Measurements from ENCODE around the gene WBP2NL.

The WBP2NL gene

DNA sequence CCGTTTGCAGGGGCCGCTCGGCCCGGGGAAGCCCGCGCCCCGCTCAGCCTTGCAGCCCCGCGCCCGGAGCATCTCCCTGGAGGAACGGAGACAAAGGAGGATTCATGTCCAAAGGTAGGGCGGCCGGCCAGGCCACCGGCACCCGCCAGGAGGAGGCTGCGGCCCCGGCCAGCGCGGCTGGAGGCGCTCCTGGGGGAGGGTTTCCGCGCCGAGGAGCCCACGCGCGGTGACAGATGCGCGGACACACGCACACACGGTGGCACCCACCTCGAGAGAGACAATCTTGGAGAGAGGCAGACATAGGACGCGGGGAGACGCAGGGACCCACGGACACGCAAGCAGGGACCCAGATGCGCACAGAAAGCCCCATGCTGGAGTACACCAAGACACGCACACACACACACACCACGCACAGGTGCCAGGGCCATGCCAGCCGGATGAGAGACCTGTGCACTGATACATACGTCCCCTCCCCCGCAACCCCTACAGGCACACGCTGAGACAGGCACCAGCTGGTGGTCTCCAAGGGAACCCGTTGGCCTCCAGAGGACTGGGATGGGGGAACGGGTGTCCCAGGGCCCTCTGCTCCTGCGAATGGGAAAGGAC lies 21.5 kb upstream of the WBP2NL start:
- no peak for DNase-seq (ENCODE audit: extremely low read depth in 1 of 2, low read depth in 1 of 2)

DNA sequence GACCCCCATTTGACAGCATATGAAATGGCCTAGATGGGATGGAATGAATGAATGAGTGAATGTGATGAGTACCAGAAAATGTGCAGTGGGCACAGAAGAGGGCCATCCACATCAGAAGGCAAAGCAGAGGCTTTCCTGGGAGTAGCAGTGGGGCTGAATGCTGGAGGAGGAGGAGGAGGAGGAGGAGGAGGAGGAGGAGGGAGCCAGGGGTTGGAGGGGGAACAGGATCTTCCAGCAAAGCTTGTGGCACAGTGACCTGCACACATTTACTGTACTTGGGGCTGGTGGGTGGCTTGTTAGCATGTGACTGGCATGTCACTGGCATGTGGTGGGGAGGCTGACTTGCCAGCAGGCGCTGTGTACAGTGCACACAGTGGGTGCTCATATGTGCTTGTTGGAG lies 19.9 kb upstream of the WBP2NL start:
- DNase-seq (ENCODE audit: extremely low read depth in 1 of 2, low read depth in 1 of 2), result no peak

DNA sequence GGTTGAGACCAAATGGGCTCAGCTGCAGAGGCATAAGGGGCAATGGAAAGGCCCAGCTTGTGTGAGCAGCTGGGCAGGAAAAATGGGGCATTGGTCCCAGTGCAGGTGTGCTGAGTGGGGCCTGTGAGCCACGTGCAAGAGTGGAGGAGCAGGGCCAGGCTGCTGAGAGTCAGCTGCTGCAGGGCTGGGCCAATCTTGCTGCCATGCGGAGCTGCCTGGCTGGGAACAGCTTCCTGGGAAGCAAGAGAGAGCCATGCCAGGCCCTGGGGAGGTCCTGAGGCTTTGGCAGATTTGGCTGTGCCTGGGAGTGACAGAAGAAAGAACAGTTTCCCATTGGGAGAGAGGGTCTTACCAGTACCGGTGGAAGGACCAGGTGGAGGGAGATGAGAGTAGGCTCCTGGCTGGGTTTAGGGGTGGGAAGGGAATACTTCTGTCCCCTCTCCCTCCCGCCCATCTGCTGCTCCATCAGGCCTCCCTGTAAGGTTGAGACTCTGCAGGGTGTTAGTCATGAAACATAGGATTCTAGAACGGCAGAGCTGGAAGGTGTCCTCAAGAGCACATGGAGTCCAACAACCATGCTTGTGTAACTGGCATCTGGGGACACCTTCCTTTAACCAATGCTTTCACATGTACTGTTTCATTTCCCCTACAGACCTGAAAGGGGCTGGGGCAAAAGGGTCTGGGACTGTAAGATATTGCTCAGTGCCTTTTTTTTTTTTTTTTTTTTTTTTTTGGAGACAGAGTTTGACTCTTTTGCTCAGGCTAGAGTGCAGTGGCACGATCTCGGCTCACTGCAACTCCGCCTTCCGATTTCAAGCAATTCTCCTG lies 19.0 kb upstream of the WBP2NL start:
- DNase-seq (ENCODE audit: extremely low read depth in 1 of 2, low read depth in 1 of 2), result no peak

DNA sequence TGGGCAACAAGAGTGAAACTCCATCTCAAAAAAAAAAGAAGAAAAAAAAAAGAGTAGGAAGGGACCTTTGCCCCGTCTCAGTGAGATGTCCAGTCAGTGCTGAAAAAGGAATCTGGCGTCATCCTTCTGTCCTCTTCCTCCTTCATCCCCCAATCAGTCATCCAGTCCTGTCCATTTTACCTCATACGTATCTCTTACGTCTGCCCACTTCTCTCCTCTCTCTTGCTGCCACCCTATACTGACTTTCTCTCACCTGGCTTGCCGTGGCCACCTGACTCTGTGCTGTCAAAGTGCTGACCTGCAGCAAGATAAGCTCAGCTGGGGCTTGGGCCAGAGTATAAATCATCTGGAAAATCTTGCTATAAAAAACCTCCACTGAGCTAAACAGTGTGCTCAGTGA lies 15.7 kb upstream of the WBP2NL start:
- DNase-seq (ENCODE audit: extremely low read depth in 1 of 2, low read depth in 1 of 2), result no peak

DNA sequence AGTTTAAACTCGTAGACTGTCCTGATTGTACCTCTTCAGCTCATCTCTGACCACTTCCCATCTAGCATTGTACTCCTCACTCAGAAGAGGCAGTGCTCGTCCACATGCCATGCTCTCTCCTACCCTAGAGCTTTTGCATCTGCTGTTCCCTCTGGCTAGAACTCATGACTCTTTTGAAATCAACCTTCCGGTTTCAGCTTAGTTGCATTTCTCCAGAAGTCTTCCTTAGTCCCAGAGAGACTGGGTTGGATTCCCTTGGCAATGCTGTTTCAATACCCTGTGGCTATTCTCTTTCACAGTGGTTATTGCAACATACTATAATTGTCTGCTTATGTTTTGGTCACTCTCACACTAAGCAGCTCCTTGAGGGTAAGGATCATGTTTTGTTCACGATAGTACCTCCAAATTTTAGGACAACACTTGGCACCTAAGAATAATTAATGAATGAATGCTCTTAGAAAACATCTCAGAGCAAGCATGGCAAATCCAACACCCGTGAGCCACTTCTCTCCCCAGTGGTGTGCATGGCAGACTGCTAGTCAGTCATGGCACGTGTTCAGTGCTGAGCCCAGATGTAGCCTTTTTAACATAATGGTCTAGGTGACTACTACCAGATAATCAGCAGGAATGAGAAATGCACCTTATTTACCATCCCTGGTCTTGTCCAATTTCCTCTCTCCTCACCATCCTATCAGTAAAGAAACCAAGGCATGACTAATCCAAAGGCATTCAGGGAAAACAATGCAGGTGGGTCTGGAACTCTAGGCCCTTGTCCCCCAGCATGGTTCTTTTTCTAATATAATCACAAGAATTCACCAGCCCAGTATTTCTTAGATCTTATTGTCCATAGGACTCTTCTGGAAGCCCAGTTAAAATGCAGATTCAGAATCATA lies 14.8 kb upstream of the WBP2NL start:
- no peak for DNase-seq (ENCODE audit: extremely low read depth in 1 of 2, low read depth in 1 of 2)

DNA sequence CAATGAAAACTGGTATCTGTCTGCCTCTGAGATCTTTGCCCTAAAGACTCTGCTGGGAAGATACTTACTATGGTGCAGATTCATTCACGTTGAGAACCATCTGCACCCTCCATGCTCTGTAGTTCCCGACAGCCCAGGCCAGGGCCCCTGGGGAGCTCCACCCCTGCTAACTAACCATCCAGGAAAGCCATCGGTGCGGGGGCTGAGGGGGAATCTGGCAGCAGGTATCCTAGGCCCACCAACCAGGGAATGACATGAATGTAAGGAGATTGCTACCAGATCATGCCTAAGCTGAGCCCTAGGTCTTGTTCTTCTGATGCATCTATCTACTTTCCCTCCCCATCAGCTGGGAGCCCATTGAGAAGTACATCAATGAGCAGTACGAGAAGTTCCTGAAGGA lies 11.3 kb upstream of the WBP2NL start:
- no peak for DNase-seq (ENCODE audit: extremely low read depth in 1 of 2, low read depth in 1 of 2)

DNA sequence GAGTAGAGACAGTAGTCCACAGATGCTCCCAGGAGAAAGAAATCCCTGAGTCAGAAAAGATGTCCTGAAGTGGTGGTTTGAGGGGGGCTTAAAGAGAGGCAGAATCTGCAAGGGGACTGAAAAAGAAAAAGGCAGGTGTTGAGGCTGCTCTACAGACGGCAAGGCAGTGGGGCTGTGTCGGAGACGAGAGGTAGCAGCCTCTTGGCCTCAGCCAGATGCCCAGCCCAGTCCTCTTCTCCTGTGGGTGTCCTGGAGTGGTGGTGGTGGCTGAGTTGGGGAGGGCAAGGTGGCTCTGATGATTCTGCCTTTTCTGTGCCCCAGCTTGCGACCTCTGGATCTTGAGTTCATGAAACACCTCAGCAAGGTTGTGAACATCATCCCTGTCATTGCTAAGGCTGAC lies 9.3 kb upstream of the WBP2NL start:
- DNase-seq (ENCODE audit: extremely low read depth in 1 of 2, low read depth in 1 of 2), result no peak

DNA sequence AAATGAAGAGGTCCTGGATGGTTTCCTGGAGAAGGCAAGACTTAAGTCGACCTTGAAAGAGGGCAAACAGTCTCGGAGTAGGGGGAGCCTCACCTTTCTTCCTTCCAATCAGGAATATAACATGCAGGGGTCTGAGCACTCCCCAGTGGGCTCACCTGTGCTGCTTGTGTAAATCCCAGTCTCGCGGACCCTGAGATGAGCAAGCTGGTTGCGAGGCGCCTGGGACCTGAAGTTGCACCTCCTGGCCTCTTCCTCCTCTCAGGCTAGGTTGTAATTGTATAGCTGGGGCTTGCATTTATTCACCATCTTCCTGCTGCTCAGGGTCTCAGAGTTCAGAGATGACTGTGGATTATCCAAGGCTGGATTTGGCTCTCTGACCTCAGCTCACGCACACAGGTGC lies 7.5 kb upstream of the WBP2NL start:
- DNase-seq (ENCODE audit: extremely low read depth in 1 of 2, low read depth in 1 of 2), result no peak

DNA sequence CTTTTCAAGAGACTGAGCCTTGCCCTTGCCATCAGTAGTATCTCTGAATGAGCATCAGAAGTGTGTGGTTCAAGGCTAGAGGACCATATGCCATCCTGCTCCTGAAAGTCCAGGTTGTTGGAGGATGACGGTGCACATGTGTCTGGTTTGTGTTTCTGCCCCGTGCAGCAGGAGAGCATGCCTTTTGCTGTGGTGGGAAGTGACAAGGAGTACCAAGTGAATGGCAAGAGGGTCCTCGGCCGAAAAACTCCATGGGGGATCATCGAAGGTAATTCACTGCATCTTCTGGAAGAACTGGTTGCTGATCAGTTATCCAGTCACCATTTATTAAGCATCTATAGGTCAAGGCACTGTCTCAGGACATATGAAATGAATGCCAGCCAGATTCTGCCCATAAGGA lies 6.1 kb upstream of the WBP2NL start:
- no peak for DNase-seq (ENCODE audit: extremely low read depth in 1 of 2, low read depth in 1 of 2)

DNA sequence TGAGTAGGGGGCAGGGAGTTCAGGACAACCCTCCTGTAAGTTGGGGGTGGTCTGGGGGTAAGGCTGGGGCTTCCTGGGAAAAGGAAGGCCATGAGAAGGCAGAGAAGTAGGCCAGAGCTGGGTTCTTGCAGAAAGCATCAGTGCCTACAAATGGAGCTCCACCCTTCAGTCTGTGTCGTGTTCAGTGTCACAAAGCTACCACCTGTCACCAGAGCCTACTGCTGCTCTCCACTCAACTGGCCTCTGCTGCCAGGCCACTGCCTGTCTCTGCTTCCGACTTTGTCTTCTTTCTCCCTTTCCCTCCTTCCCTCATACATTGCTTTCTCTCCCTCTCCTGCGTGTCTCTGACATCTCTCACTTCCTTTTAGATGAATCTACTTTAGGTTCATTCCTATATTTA lies 3.4 kb upstream of the WBP2NL start:
- no peak for DNase-seq (ENCODE audit: extremely low read depth in 1 of 2, low read depth in 1 of 2)

DNA sequence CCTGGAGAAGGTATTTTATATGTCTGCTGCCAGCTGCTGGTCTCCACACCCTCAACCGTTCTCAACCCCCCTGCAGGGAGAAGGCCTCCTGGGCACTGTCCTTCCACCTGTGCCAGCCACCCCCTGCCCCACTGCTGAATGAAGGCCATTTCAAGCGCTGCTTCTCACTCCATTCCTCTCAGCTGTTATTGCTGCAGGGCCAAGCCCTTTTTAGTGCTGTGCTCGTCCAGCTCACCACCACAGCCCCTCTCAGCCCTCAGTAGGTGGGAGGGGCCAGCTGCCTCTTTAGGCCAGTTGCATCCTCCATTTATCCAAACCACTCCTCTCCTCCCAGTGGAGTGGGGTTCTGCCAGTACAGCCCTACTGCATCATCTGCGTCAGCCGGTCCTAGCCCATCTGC lies 1.8 kb upstream of the WBP2NL start:
- DNase-seq (ENCODE audit: extremely low read depth in 1 of 2, low read depth in 1 of 2), result no peak

DNA sequence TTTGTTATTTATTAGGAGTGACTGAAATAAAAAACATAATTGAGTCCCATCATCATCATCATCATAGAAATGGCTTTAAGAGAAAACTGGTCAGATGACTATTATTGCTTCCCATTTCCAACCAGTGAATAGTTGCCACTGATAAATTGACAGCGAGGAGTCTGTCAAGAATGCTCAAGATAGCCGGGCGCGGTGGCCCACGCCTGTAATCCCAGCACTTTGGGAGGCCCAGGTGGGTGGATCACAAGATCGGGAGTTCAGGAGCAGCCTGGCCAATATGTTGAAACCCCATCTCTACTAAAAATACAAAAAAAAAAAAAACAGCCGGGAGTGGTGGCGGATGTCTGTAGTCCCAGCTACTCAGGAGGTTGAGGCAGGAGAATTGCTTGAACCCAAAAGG lies 1.9 kb downstream of the WBP2NL start:
- DNase-seq (ENCODE audit: extremely low read depth in 1 of 2, low read depth in 1 of 2), result no peak

DNA sequence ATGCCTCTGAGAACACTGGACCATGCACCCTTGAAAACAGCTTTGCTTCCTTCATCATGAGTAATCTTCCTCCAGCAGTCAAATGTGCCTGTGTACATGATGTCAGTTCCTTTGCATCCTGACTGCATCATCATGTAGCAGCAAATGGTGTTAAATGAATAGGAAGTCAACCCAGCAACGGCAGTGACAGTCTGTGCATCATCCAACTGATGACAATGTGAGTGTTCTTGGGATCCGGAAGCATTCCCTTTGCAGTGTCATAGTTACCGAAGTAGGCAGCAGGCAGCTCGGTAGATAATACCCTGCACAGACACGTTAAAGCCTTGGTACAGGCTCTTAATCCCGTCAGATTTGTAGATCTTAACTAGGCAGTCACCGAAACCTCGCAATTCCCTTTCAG lies 2.5 kb downstream of the WBP2NL start:
- DNase-seq (ENCODE audit: extremely low read depth in 1 of 2, low read depth in 1 of 2), result no peak

DNA sequence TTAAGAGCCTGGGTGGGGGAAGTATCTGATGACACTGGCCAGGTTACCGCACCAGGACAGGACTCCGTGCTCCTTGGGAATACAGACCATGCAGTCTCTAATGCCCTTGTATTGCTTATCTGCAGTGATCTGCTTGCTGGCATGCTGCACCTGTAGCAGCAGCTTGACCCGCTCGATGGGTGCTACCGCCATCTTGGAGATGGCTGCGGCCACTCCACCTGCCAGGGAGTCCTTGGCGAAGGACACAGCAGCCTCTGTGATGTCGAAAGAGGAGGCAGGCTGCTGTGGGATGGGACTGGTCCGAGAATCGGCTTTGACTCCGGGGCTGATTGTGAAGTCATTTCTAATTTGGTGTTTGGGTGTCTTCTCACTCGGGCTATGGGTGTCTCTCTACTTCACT lies 3.1 kb downstream of the WBP2NL start:
- no peak for DNase-seq (ENCODE audit: extremely low read depth in 1 of 2, low read depth in 1 of 2)

DNA sequence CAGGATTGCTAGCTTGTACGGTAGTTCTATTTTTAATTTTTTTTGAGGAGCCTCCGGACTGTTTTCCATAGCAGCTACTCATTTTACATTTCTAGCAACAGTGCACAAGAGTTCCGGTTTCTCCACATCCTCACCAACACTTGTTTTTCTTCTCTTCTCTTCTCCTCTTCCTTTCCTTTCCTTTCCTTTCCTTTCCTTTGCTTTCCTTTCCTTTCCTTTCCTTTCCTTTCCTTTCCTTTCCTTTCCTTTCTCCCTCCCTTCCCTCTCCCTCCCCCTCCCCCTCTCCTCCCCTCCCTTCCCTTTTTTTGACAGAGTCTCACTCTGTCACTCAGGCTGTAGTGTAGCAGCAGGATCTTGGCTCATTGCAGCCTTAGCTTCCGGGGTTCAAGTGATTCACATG lies 9.3 kb downstream of the WBP2NL start:
- no peak for DNase-seq (ENCODE audit: extremely low read depth in 1 of 2, low read depth in 1 of 2)

DNA sequence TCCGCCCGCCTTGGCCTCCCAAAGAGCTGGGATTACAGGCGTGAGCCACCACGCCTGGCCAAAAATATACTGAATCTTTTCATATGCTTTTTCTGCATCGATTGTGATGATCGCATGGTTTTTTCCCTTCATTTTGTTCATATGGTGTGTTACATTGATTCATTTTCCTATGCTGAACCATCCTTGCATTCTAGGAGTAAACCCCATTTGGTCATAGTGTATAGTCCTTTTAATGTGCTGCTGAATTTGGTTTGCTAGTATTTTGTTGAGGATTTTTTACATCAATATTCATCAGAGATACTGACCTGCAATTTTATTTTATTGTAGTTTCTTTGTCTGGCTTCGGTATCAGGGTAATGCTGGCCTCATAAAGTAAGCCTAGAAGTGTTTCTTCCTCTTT lies 12.2 kb downstream of the WBP2NL start:
- no peak for DNase-seq (ENCODE audit: extremely low read depth in 1 of 2, low read depth in 1 of 2)

DNA sequence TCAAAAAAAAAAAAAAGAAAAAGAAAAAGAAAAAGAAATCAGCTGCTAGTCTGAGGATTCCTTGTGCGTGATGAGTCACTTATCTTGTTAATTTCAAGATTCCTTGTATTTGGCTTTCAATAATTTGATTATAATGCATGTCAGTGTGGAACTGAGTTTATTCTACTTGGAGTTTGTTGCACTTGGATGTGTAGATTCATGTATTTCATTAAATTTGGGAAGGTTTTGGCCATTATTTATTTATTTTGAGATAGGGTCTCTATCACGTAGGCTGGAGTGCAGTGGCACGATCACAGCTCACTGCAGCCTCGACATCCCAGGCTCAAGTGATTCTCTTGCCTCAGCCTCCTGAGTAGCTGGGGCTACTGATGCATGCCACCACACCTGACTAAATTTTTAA lies 14.8 kb downstream of the WBP2NL start:
- no peak for DNase-seq (ENCODE audit: extremely low read depth in 1 of 2, low read depth in 1 of 2)

DNA sequence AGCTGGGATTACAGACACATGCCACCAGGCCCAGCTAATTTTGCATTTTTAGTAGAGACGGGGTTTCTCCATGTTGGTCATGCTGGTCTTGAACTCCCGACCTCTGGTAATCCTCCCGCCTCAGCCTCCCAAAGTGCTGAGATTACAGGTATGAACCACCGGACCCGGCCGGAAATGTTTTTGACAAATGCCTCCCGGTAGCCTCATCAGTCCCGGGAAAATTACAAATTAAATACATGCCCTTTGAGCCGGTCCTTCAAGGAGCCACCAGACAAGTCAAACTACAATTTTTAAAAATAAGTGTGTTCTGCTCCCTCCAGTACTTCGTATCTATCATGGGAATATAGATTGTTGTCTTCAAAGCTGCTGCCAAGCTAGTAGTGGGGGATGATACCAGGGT lies 17.5 kb downstream of the WBP2NL start:
- DNase-seq (ENCODE audit: extremely low read depth in 1 of 2, low read depth in 1 of 2), result no peak

DNA sequence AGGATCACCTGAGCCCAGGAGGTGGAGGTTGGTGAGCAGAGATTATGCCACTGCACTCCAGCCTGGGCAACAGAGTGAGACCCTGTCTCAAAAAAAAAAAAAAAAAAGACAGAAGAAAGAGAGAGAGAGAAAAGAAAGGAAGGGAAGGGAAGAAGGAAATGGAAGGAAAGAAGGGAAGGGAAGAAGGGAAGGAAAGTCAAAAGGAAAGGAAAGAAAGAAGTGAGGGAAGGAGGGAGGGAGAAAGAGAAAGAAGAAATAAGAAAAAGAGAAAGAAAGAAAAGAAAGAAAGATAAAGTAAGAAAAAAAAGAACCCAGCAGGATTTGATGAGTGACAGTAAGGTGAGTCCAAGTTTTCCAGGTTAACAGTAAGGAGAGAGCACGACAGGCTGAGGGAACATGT lies 19.6 kb downstream of the WBP2NL start:
- no peak for DNase-seq (ENCODE audit: extremely low read depth in 1 of 2, low read depth in 1 of 2)

DNA sequence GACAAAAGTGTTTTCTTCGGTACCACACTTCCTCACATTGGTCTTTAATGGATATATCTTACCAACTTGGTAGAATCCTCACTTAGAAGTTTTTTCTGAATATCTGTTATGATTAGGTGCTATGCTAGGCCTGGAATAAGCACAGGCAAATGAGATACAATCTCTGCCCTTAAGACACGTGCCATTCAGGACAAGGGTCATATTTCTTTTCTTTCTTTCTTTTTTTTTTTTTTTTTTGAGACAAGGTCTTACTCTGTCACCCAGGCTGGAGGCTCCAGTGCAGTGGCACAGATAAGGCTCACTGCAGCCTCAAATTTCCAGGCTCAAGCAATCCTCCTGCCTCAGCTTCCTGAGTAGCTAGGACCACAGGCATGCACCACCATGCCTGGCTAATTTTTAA lies 23.0 kb downstream of the WBP2NL start:
- no peak for DNase-seq (ENCODE audit: extremely low read depth in 1 of 2, low read depth in 1 of 2)

DNA sequence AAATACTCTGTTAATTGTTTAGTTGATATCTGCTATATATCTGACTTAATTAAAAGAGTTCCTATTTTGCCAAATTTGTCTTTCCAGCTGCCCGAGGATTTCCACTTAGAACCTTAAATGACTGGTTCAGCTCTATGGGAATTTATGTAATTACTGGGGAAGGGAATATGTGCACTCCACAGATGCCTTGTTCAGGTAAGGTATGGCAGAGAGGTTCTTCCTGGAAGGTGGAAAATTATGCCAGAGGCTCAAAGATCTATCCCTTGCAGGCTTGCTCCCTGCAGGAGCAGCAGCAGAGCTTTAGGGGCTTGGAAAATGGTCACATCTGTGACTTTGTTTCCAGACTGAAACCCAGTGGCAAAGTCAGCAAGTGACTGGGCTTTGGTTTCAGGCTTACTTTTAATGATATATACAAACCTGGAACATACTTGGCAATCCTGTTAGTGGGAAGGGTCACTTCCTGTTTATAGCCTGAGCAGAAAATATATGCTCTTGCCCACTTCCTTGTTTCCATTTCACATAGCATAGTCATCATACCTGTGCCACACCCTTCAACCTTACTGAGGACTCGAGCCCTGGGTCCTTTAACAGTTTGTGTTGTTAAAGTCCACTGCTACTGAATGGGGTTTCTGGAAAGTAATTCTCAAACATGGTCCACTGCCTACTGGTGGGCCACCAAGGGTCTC lies 23.7 kb downstream of the WBP2NL start:
- no peak for DNase-seq (ENCODE audit: extremely low read depth in 1 of 2, low read depth in 1 of 2)
